ENCODE measurements around the gene SKAP1. TPM values are rescaled to one million over a fixed set of nuclear protein-coding genes. Genes with fewer than 3 reads are reported as not detected.

SKAP1 gene
- total and polyA plus RNA-seq, 10 donors: 11.5 to 28.9 (median 20.5) TPM

DNA sequence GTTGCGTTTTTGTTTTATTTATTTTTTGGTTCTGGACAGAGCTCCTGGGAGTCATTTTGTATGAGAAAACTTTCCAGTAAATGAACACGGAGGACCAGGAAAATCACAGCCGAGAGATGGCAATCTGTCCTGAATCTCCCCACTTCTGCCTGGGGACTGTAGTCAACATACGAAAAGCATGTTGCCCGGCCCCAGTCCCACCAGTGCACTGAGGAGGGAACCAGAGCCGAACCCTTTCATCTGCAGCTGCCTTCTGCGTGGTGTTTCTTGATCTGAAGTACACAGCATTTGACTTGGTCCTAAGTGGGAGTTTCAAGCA lies 303.5 kb downstream of the SKAP1 start:
- intact Hi-C loops (cut with DNase I; ENCODE audit: low total_unique reads): no loop called here
- H3K36me3 ChIP-seq: peaks cover 0 to 66% (median 34%) of the 10 kb centered on the region in 6 donors
- no peak overlapping the region for H3K4me3 ChIP-seq

DNA sequence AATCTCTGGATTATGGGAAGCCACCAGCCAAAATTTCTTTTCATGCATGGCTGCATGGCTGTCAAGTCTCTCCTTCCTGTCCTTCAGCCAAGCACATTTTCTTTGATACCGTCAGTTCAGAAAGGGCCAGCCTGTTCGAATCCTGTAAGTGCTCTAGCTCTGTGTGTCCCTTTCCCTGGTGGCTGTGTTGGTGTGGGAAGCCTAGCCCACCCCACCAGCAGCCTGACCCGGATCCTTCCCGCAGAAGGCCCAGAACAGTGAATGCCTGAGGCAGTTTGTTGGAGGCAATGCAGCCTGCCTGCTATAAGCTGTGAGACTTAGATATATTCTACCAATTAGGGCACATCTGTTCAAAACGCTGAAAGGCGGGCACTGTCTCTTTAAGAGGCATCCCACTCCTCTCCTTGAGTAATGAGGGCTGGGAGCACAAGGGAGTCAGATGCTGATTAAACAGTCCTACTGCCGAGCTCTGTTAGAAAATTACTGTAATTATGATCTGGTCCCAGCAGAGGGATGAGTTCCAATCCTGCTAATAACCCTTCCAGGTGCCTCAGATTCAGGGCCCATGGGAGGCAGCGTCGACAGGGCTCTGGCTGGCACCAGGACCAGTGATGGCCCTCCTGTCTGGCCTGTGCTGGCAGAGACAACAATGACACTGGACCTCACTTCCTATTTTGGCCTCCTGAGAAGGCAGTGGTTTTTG lies 304.0 kb downstream of the SKAP1 start:
- H3K4me3 ChIP-seq: no peak overlapping the region
- peaks cover 0 to 71% (median 39%) of the 10 kb centered on the region in 6 donors for H3K36me3 ChIP-seq
- intact Hi-C loops (cut with DNase I; ENCODE audit: low total_unique reads): no loop called here
- no peak overlapping the region for H3K27ac ChIP-seq
- H3K4me1 ChIP-seq: peaks cover 0 to 1% (median 0%) of the 10 kb centered on the region in 6 donors
- no peak for DNase-seq
- no peaks in the 10 kb centered on the region for H3K9me3 ChIP-seq
- H3K27me3 ChIP-seq (replicated peaks in 1 of 7): no peaks in the 10 kb centered on the region
- peak in 1 of 3 donors; percentile 24 for TF ChIP-seq POLR2AphosphoS5 (IDR thresholded peaks at IDR 0.05)
- no peak for TF ChIP-seq POLR2A (IDR thresholded peaks at IDR 0.05)
- WGBS, 5 donors: 71 to 89% (median 75%) methylated on average over 9 of the region's 9 CpGs

More for the DNA sequence above, 303.5 kb downstream of the SKAP1 start:
- Histone ChIP-seq H3K27ac (no peak overlapping the region), H3K27me3 (replicated peaks in 1 of 7) (no peaks in the 10 kb centered on the region), H3K4me1 (peaks cover 0 to 6% (median 0%) of the 10 kb centered on the region in 6 donors), H3K9me3 (no peaks in the 10 kb centered on the region)
- 82 to 91% (median 89%) methylated on average over 7 of the region's 7 CpGs for WGBS, 5 donors
- DNase-seq: no peak
- TF ChIP-seq POLR2AphosphoS5 (IDR thresholded peaks at IDR 0.05): no peak
- no peak for TF ChIP-seq POLR2A (IDR thresholded peaks at IDR 0.05)

DNA sequence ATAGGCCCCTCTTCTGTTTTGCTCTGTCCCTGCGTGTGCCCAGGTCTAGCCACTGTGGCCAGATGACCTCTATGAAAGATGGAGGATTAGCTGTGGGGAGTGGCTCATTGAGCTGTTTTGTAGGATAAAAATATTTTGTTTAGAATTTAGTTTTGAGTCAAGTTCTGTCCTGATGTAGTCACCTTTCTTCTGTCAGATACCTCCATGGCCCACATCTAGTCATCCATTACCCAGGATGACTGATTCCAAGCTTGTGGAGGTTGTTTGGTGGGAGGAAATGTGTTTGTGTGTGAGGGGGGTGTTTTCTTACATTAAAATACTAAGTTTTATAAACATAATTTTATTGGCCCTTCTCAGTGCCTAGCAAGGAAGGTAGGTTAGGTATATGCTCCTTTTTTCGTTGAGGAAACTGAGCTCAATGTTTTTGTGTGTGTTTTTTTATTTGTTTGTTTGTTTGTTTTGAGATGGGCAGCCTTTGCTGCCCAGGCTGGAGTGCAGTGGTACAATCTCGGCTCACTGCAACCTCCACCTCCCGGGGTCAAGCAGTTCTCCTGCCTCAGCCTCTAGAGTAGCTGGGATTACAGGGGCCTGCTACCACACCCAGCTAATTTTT lies 306.1 kb downstream of the SKAP1 start:
- Histone ChIP-seq H3K9me3 (no peaks in the 10 kb centered on the region), H3K27me3 (replicated peaks in 1 of 7) (no peaks in the 10 kb centered on the region), H3K4me3 (no peak overlapping the region), H3K27ac (no peak overlapping the region), H3K4me1 (no peaks in the 10 kb centered on the region), H3K36me3 (peaks cover 0 to 92% (median 53%) of the 10 kb centered on the region in 6 donors)
- intact Hi-C loops (cut with DNase I; ENCODE audit: low total_unique reads): no loop called here
- DNase-seq: no peak
- 90 to 97% (median 95%) methylated on average over 4 of the region's 4 CpGs for WGBS, 5 donors
- TF ChIP-seq, protein P1, sequence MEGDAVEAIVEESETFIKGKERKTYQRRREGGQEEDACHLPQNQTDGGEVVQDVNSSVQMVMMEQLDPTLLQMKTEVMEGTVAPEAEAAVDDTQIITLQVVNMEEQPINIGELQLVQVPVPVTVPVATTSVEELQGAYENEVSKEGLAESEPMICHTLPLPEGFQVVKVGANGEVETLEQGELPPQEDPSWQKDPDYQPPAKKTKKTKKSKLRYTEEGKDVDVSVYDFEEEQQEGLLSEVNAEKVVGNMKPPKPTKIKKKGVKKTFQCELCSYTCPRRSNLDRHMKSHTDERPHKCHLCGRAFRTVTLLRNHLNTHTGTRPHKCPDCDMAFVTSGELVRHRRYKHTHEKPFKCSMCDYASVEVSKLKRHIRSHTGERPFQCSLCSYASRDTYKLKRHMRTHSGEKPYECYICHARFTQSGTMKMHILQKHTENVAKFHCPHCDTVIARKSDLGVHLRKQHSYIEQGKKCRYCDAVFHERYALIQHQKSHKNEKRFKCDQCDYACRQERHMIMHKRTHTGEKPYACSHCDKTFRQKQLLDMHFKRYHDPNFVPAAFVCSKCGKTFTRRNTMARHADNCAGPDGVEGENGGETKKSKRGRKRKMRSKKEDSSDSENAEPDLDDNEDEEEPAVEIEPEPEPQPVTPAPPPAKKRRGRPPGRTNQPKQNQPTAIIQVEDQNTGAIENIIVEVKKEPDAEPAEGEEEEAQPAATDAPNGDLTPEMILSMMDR (IDR thresholded peaks at IDR 0.05 in 8 of 11, conservative IDR thresholded peaks at IDR 0.05 in 3 of 11): no peak
- TF ChIP-seq POLR2A (IDR thresholded peaks at IDR 0.05) (no peak), POLR2AphosphoS5 (IDR thresholded peaks at IDR 0.05) (no peak)

DNA sequence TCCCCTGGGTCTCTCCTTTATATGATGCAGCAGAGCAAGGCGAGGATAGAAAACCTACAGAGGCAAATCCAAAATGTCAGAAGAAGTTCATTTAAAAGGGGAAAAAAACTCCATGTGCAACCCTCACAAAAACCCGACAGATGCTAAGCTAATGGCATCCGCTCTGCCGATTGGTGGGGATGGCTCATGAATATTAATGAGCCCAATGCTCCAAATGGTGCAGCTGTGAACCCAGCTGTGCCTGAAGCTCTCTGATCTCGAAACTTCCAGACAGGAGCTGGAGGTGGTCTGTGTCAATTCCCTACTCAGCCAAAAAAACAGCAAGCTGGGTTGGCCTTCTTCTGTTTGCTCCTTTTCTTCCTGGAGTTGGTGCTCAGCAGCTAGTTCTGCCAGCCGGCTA lies 306.9 kb downstream of the SKAP1 start:
- H3K9me3 ChIP-seq: no peaks in the 10 kb centered on the region
- intact Hi-C loops (cut with DNase I; ENCODE audit: low total_unique reads): no loop called here
- WGBS, 5 donors: 88 to 94% (median 90%) methylated on average over 6 of the region's 6 CpGs
- no peak for DNase-seq
- H3K27me3 ChIP-seq (replicated peaks in 1 of 7): no peaks in the 10 kb centered on the region
- peaks cover 0 to 100% (median 60%) of the 10 kb centered on the region in 6 donors for H3K36me3 ChIP-seq
- H3K4me1 ChIP-seq: no peaks in the 10 kb centered on the region
- TF ChIP-seq POLR2A (IDR thresholded peaks at IDR 0.05): no peak
- TF ChIP-seq POLR2AphosphoS5 (IDR thresholded peaks at IDR 0.05): no peak
- TF ChIP-seq, protein P1 (IDR thresholded peaks at IDR 0.05 in 8 of 11, conservative IDR thresholded peaks at IDR 0.05 in 3 of 11): no peak
- H3K27ac ChIP-seq: no peak overlapping the region
- H3K4me3 ChIP-seq: no peak overlapping the region

DNA sequence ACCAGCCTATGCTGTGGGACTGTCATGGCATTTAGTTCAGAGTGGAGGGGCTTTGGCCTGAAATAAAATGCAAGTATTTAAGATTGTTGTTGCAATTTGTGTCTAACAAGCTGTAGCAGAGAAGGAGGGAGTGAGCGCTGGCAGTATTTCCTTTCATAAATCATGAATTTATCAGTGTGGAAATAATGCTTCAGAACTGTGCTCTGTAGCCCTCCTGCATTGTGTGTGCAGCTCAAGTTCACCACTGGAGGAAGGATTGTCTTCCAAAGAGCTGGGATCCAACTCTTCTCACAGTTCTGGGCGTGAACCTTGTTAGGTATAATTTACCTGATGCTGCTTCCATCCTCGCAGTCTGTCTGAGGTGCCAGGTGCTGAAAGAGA lies 307.4 kb downstream of the SKAP1 start:
- Histone ChIP-seq H3K9me3 (no peaks in the 10 kb centered on the region), H3K4me3 (no peak overlapping the region), H3K27ac (no peak overlapping the region), H3K36me3 (peaks cover 0 to 100% (median 64%) of the 10 kb centered on the region in 6 donors), H3K4me1 (no peaks in the 10 kb centered on the region), H3K27me3 (replicated peaks in 1 of 7) (no peaks in the 10 kb centered on the region)
- intact Hi-C loops (cut with DNase I; ENCODE audit: low total_unique reads): no loop called here
- no peak for DNase-seq
- WGBS, 5 donors: 89 to 98% (median 95%) methylated on average over 3 of the region's 3 CpGs
- TF ChIP-seq POLR2A (IDR thresholded peaks at IDR 0.05) (no peak), POLR2AphosphoS5 (IDR thresholded peaks at IDR 0.05) (no peak)
- TF ChIP-seq, protein P1 (IDR thresholded peaks at IDR 0.05 in 8 of 11, conservative IDR thresholded peaks at IDR 0.05 in 3 of 11): no peak
